Measurements from ENCODE around the gene CHST9.

DNA sequence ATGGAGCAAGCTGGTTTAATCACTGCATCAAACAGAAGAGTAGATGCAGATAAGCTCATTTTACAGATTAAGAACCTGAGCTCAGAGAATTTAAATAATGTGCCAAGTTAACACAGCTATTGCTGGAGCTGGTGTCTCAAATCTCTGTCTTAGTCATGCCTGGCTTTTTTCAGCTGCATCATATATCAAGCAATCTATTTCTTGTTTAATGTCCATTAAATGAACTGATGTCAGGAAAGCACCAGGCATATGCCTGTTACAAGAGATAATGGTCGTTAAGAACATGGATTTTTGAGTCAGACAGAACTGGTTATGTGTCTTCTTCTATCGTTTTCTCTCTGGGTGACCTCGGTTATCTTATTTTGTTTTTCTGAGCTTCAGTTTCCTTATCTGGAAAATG is 259.8 kb downstream of the CHST9 start:
- TF ChIP-seq, protein P1, sequence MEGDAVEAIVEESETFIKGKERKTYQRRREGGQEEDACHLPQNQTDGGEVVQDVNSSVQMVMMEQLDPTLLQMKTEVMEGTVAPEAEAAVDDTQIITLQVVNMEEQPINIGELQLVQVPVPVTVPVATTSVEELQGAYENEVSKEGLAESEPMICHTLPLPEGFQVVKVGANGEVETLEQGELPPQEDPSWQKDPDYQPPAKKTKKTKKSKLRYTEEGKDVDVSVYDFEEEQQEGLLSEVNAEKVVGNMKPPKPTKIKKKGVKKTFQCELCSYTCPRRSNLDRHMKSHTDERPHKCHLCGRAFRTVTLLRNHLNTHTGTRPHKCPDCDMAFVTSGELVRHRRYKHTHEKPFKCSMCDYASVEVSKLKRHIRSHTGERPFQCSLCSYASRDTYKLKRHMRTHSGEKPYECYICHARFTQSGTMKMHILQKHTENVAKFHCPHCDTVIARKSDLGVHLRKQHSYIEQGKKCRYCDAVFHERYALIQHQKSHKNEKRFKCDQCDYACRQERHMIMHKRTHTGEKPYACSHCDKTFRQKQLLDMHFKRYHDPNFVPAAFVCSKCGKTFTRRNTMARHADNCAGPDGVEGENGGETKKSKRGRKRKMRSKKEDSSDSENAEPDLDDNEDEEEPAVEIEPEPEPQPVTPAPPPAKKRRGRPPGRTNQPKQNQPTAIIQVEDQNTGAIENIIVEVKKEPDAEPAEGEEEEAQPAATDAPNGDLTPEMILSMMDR (IDR thresholded peaks at IDR 0.05): no peak
- TF ChIP-seq EP300 (IDR thresholded peaks at IDR 0.05; ENCODE audit: low read depth) (no peak), POLR2A (IDR thresholded peaks at IDR 0.05) (no peak), POLR2AphosphoS5 (IDR thresholded peaks at IDR 0.05) (no peak)

Data from transverse colon (tissue), 4 donors.